ENCODE measurements around the gene ITPR2.

ITPR2 gene

GRCh38 chr12:26426652-26427051 is 406.3 kb downstream of the ITPR2 start:
- no peak overlapping the region for H3K4me3 ChIP-seq (ENCODE audit: low read length)
- DNase-seq (ENCODE audit: low read depth) = no peak
- TF ChIP-seq CTCF (conservative IDR thresholded peaks at IDR 0.05; ENCODE audit: low read depth, low read length) = no peak

GRCh38 chr12:26425587-26426260 is 407.3 kb downstream of the ITPR2 start:
- DNase-seq (ENCODE audit: low read depth) = no peak
- H3K4me3 ChIP-seq (ENCODE audit: low read length) = no peak overlapping the region
- TF ChIP-seq CTCF (conservative IDR thresholded peaks at IDR 0.05; ENCODE audit: low read depth, low read length) = no peak

- no peak for DNase-seq (ENCODE audit: low read depth)
- TF ChIP-seq CTCF (conservative IDR thresholded peaks at IDR 0.05; ENCODE audit: low read depth, low read length) = no peak
These were observed 410.1 kb downstream of the ITPR2 start for GRCh38 chr12:26422839-26423398.

GRCh38 chr12:26416550-26416949 is 416.4 kb downstream of the ITPR2 start:
- H3K4me3 ChIP-seq (ENCODE audit: low read length) = no peak overlapping the region
- DNase-seq (ENCODE audit: low read depth) = no peak
- no peak for TF ChIP-seq CTCF (conservative IDR thresholded peaks at IDR 0.05; ENCODE audit: low read depth, low read length)

More at GRCh38 chr12:26422839-26423398, 410.1 kb downstream of the ITPR2 start:
- H3K4me3 ChIP-seq (ENCODE audit: low read length) = no peak overlapping the region

- DNase-seq (ENCODE audit: low read depth) = no peak
- no peak overlapping the region for H3K4me3 ChIP-seq (ENCODE audit: low read length)
- no peak for TF ChIP-seq CTCF (conservative IDR thresholded peaks at IDR 0.05; ENCODE audit: low read depth, low read length)
These were observed 422.3 kb downstream of the ITPR2 start for GRCh38 chr12:26410689-26411088.

- TF ChIP-seq CTCF (conservative IDR thresholded peaks at IDR 0.05; ENCODE audit: low read depth, low read length) = no peak
- DNase-seq (ENCODE audit: low read depth) = no peak
- H3K4me3 ChIP-seq (ENCODE audit: low read length) = no peak overlapping the region
These were observed 426.2 kb downstream of the ITPR2 start for GRCh38 chr12:26406813-26407212.

- no peak for DNase-seq (ENCODE audit: low read depth)
- H3K4me3 ChIP-seq (ENCODE audit: low read length) = no peak overlapping the region
- TF ChIP-seq CTCF (conservative IDR thresholded peaks at IDR 0.05; ENCODE audit: low read depth, low read length) = no peak
These were observed 426.6 kb downstream of the ITPR2 start for GRCh38 chr12:26406391-26406790.

Measured in retinal pigment epithelial cell (primary cell).